GM12878 (cell line): ENCODE results near the gene CCNL1. TPM values are rescaled to one million over a fixed set of nuclear protein-coding genes. Genes with fewer than 3 reads are reported as not detected.

ENCODE experiments used
- ATAC-seq: fragments of 200-7000 bp; cut with Tn5 transposase; 3 replicates; pipeline ENCODE4 v1.9.1; 2020; ENCODE audit warnings: mild to moderate bottlenecking, moderate library complexity
- BruUV-seq: library from RNA; stranded (reverse); fragments of 400-500 nt; replicated peaks from 2 replicates; lab custom pipeline; 2021; lab: Mats Ljungman, UMichigan
- CTCF ChIA-PET: fragments of 300-600 bp; sonication (Branson Sonifier 250); formaldehyde crosslinking; extraction: SDS; loops from one replicate; lab custom pipeline; 2021; ENCODE audit warnings: inconsistent platforms; lab: Yijun Ruan, JAX
- POLR2A ChIA-PET: fragments of 350-600 bp; formaldehyde crosslinking; extraction: SDS; loops from one replicate; lab custom pipeline; 2021; ENCODE audit warnings: inconsistent platforms; lab: Charles Lee
- RAD21 ChIA-PET: fragments of 300-600 bp; sonication (Branson Sonifier 250); formaldehyde crosslinking; loops from one replicate; lab custom pipeline; 2023; ENCODE audit warnings: antibody characterized with exemption; ENCODE audit not compliant: unreplicated experiment; lab: Charles Lee
- SMC1A ChIA-PET: fragments of 300-600 bp; sonication (Branson Sonifier 250); formaldehyde crosslinking; loops from one replicate; lab custom pipeline; 2023; ENCODE audit not compliant: unreplicated experiment, uncharacterized antibody; lab: Charles Lee
- DNase-seq: peaks from one replicate; pipeline ENCODE4 v3.0.0-alpha.2; 2011; ENCODE audit warnings: low read depth, low spot score
- FAIRE-seq: peaks from 3 replicates; lab custom pipeline; 2011; peaks lifted over from hg19 to GRCh38; lab: Jason Lieb, UNC
- H2AFZ ChIP-seq: 2 replicates; pipeline ENCODE4 v1.6.0; 2011; ENCODE audit warnings: low read depth, low read length, control low read depth; ENCODE audit not compliant: control insufficient read depth
- H3K27ac ChIP-seq: 2 replicates; pipeline ENCODE4 v1.5.1; 2011; ENCODE audit warnings: control low read depth; ENCODE audit not compliant: control insufficient read depth, insufficient read depth
- H3K27me3 ChIP-seq, 2 experiments: replicated peaks in 1 of 2; 2 replicates each; pipeline versions ENCODE4 v1.6.0 to v1.6.1; 2011; ENCODE audit warnings: low read length in 1 of 2; ENCODE audit not compliant: control insufficient read depth in 2 of 2, insufficient read depth in 2 of 2
- H3K36me3 ChIP-seq, 2 experiments: 2 replicates each; pipeline ENCODE4 v1.5.1; 2011; ENCODE audit warnings: low read length in 1 of 2; ENCODE audit not compliant: control insufficient read depth in 2 of 2, insufficient read depth in 2 of 2
- H3K4me1 ChIP-seq: 2 replicates; pipeline ENCODE4 v1.6.1; 2011; ENCODE audit warnings: mild to moderate bottlenecking, low read length, moderate library complexity, mixed read lengths; ENCODE audit not compliant: control insufficient read depth, insufficient read depth
- H3K4me2 ChIP-seq: 2 replicates; pipeline ENCODE4 v1.6.0; 2011; ENCODE audit warnings: control low read depth; ENCODE audit not compliant: control insufficient read depth, insufficient read depth
- H3K4me3 ChIP-seq: fragments of 200-600 bp; sonication (generic); 2 replicates; pipeline ENCODE4 v1.5.1; 2016
- H3K79me2 ChIP-seq: 2 replicates; pipeline ENCODE4 v1.6.0; 2011; ENCODE audit warnings: low read length; ENCODE audit not compliant: control insufficient read depth, insufficient read depth
- H3K9ac ChIP-seq: 2 replicates; pipeline ENCODE4 v1.8.0; 2011; ENCODE audit warnings: low read length, control low read depth, mixed read lengths; ENCODE audit not compliant: control insufficient read depth, insufficient read depth
- H3K9me3 ChIP-seq: replicated peaks from 3 replicates; pipeline ENCODE4 v1.5.1; 2011; ENCODE audit warnings: mild to moderate bottlenecking, low read length; ENCODE audit not compliant: control insufficient read depth, insufficient read depth
- H4K20me1 ChIP-seq: 2 replicates; pipeline ENCODE4 v1.6.0; 2011; ENCODE audit not compliant: control insufficient read depth, insufficient read depth
- HCFC1 ChIP-seq: fragments of 150-350 bp; IDR thresholded peaks from 2 replicates; pipeline ENCODE4 v1.6.1; 2014; ENCODE audit warnings: low read length
- MYB ChIP-seq: fragments of 150-350 bp; IDR thresholded peaks from 2 replicates; pipeline ENCODE4 v1.6.1; 2014; ENCODE audit warnings: mild to moderate bottlenecking, low read depth, low read length, borderline replicate concordance
- POLR2AphosphoS2 ChIP-seq: IDR thresholded peaks from 2 replicates; pipeline ENCODE4 v1.6.1; 2011; ENCODE audit warnings: low read depth, mild to moderate bottlenecking, low read length, improper control_type of control experiment, moderate library complexity
- POLR2AphosphoS5 ChIP-seq: IDR thresholded peaks from 2 replicates; pipeline ENCODE4 v1.6.1; 2011; ENCODE audit warnings: mild to moderate bottlenecking, low read length, inconsistent platforms
- SPI1 ChIP-seq: IDR thresholded peaks from 2 replicates; pipeline ENCODE4 v1.6.1; 2011; ENCODE audit warnings: low read depth, mild to moderate bottlenecking, low read length, moderate library complexity, borderline replicate concordance; ENCODE audit not compliant: insufficient read depth
- WGBS: methylation state at CpG from one replicate; pipeline ENCODE4 v1.1.6; 2016; ENCODE audit warnings: low lambda C conversion rate; ENCODE audit not compliant: insufficient replicate concordance, insufficient coverage; ENCODE audit errors: missing lambda C conversion rate; 5-methylcytosine and 5-hydroxymethylcytosine counted together
- in situ Hi-C: fragments of 300-500 bp; cut with MboI; formaldehyde crosslinking; loops from 9 replicates; pipeline ENCODE4 v1.14.3; 2018; ENCODE audit warnings: mixed read lengths
- intact Hi-C: fragments of 100-400 bp; cut with micrococcal nuclease; formaldehyde crosslinking; loops from one replicate; pipeline ENCODE4 v1.14.2; 2022; ENCODE audit not compliant: unreplicated experiment
- polyA plus RNA-seq, 11 experiments: library from polyadenylated mRNA; depleted of rRNA in 4 of 11; unstranded in 6 of 11; stranded (reverse) in 5 of 11; fragments of >200 nt; fragmentation: Nextera tagmentation in 4 of 11; fragmentation: Illumina TruSeq in 1 of 11; extraction: Ambion mirVana in 4 of 11; extraction: Trizol in 1 of 11; gene quantifications; 1 replicate in 1 of 11; 2 replicates in 10 of 11; pipeline versions ENCODE4 v1.2.1 to v1.2.3, GENCODE V29; 2011 to 2016; ENCODE audit warnings: inconsistent platforms in 2 of 11, missing spikeins in 2 of 11, low read depth in 1 of 11
- total RNA-seq, 4 experiments: library from RNA; depleted of rRNA in 3 of 4; stranded (reverse); fragments of >200 nt in 3 of 4; fragmentation: Illumina TruSeq in 1 of 4; extraction: Trizol in 1 of 4; gene quantifications; 2 replicates each; pipeline versions ENCODE4 v1.2.1 to v1.2.3, GENCODE V29; 2013 to 2021
- TF ChIP-seq, protein P1 (sequence below): IDR thresholded peaks from 2 replicates; pipeline ENCODE4 v1.6.1; 2011; ENCODE audit warnings: low read depth, low read length, improper control_type of control experiment, borderline replicate concordance

Gene CCNL1
- total and polyA plus RNA-seq, 10 of the 15 experiments (the other 5 are each of a cell fraction or from before 2014, with no cell fraction given): 22.2 to 174 (median 115) TPM

- no peak overlapping the region for H3K4me3 ChIP-seq
- ATAC-seq (no peak), DNase-seq (no peak), FAIRE-seq (no peak)
- CTCF ChIA-PET: interaction anchor here (1.4 to 4.0 kb wide), 4 partner anchors 14 to 24 kb away, joined by 4 to 46 read pairs (median 4); no protein-coding TSS in a partner anchor
- no peaks in the 10 kb centered on the region; the same call in 1 of the 2 replicates for H3K4me1 ChIP-seq
- WGBS: 96% methylated on average over 1 of the region's 1 CpG
- in situ Hi-C loops: no loop called here
- no peak overlapping the region for H3K4me2 ChIP-seq
- peaks cover 45% of the 10 kb centered on the region for H3K79me2 ChIP-seq
- no peak overlapping the region for H3K9ac ChIP-seq
- H3K27ac ChIP-seq: no peak overlapping the region
- peaks cover 8% of the 10 kb centered on the region for H4K20me1 ChIP-seq
- RAD21 ChIA-PET: no interaction called here
- H2AFZ ChIP-seq: no peak overlapping the region
- SMC1A ChIA-PET: interaction anchor here (0.7 to 2.2 kb wide), 4 partner anchors 12 to 58 kb away, joined by 3 to 8 read pairs (median 4); no protein-coding TSS in a partner anchor
- BruUV-seq: no TSS peak
- TF ChIP-seq POLR2AphosphoS5 (peak; percentile 27), HCFC1 (no peak)
- TF ChIP-seq, all 136 proteins: peak for 1
- H3K36me3 ChIP-seq: peaks cover 5 to 44% of the 10 kb centered on the region in 2 experiments
- no peaks in the 10 kb centered on the region for H3K9me3 ChIP-seq
- no peaks in the 10 kb centered on the region for H3K27me3 ChIP-seq
- POLR2A ChIA-PET: interaction anchor here (1.3 kb wide), 1 partner anchor 9 kb away, joined by 3 read pairs; no protein-coding TSS in a partner anchor
- intact Hi-C loops: no loop called here
These were observed 8.8 kb downstream of the CCNL1 start for GRCh38 chr3:157151151-157151550.

DNA sequence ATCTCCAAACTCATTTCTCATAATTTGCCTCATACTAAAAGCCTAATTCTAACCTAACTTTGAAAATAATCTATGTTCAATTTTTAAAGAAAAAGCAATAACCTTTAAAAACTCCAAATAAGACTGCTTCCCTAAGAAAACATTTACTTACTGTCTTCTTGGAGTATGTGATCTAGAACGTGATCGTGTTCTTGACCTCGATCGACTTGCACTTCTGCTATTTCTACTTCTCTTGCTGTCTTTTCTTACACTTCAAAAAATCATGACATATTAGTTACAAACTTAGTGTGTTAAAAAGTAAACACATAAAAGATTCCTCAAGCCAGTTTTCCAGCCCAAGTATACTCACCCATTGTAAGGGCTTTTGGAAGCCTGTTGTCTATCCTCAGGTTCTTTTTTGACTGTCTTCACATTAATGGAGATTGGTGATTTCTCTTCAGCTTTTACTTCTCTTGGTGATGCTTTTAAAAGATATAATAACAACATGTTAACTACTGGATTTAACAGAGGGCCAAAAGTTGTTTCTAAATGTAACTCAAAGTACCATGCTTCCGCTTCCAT is 10.7 kb downstream of the CCNL1 start:
- Histone ChIP-seq H4K20me1 (peaks cover 5% of the 10 kb centered on the region), H3K27ac (no peak overlapping the region; the same call in 1 of the 2 replicates), H3K79me2 (peaks cover 26% of the 10 kb centered on the region), H3K4me3 (no peak overlapping the region), H3K9ac (no peak overlapping the region), H3K36me3 (peaks cover 7 to 36% of the 10 kb centered on the region in 2 experiments), H2AFZ (no peak overlapping the region), H3K27me3 (no peaks in the 10 kb centered on the region), H3K4me1 (no peaks in the 10 kb centered on the region; the same call in 1 of the 2 replicates), H3K4me2 (no peak overlapping the region), H3K9me3 (no peaks in the 10 kb centered on the region)
- ChIA-PET SMC1A (interaction anchor here (1.2 to 2.2 kb wide), 5 partner anchors 12 to 89 kb away, joined by 3 to 8 read pairs (median 4); no protein-coding TSS in a partner anchor), CTCF (interaction anchor here (0.8 to 4.0 kb wide), 5 partner anchors 12 to 527 kb away, joined by 3 to 46 read pairs (median 4); no protein-coding TSS in a partner anchor), RAD21 (interaction anchor here (0.9 to 1.0 kb wide), 2 partner anchors 61 to 84 kb away, joined by 3 read pairs; no protein-coding TSS in a partner anchor), POLR2A (no interaction called here)
- DNase-seq (no peak), FAIRE-seq (no peak), ATAC-seq (peak; percentile 3; the same call in 1 of the 3 replicates)
- in situ Hi-C loops: loop anchor here (25.0 kb wide), 1 partner anchor 987 kb away; no protein-coding TSS in a partner anchor
- no TSS peak for BruUV-seq
- TF ChIP-seq, protein P1, sequence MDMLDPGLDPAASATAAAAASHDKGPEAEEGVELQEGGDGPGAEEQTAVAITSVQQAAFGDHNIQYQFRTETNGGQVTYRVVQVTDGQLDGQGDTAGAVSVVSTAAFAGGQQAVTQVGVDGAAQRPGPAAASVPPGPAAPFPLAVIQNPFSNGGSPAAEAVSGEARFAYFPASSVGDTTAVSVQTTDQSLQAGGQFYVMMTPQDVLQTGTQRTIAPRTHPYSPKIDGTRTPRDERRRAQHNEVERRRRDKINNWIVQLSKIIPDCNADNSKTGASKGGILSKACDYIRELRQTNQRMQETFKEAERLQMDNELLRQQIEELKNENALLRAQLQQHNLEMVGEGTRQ: no peak
- TF ChIP-seq POLR2AphosphoS2 (peak; percentile 72; the same call in 1 of the 2 replicates), MYB (no peak), SPI1 (peak; percentile 73; the same call in 1 of the 2 replicates)
- WGBS: 61% methylated on average over 5 of the region's 5 CpGs
- intact Hi-C loops: no loop called here
